Measurements from ENCODE around the gene SLC6A19. TPM values are rescaled to one million over a fixed set of nuclear protein-coding genes. Genes with fewer than 3 reads are reported as not detected.

The SLC6A19 gene
- total RNA-seq, 1 donor from 2014 or later = not detected

DNA sequence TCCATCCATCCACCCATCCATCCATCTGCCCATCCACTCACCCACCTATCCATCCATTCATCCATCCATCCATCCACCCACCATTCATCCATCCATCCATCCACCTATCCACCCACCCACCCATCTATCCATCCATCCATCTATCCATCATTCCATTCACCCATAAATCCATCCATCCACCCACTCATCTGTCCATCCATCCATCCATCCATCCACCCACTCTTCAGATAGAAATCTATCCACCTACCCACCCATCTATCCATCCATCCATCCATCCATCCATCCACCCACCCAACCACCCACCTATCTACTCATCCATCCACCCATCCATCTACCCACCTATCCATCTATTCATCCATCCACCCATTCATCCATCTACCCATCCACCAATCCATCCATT, 35.0 kb upstream of the SLC6A19 start:
- no peak overlapping the region for H3K27ac Mint-ChIP-seq
- H3K27ac ChIP-seq = no peak overlapping the region
- TF ChIP-seq, protein P1, sequence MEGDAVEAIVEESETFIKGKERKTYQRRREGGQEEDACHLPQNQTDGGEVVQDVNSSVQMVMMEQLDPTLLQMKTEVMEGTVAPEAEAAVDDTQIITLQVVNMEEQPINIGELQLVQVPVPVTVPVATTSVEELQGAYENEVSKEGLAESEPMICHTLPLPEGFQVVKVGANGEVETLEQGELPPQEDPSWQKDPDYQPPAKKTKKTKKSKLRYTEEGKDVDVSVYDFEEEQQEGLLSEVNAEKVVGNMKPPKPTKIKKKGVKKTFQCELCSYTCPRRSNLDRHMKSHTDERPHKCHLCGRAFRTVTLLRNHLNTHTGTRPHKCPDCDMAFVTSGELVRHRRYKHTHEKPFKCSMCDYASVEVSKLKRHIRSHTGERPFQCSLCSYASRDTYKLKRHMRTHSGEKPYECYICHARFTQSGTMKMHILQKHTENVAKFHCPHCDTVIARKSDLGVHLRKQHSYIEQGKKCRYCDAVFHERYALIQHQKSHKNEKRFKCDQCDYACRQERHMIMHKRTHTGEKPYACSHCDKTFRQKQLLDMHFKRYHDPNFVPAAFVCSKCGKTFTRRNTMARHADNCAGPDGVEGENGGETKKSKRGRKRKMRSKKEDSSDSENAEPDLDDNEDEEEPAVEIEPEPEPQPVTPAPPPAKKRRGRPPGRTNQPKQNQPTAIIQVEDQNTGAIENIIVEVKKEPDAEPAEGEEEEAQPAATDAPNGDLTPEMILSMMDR (IDR thresholded peaks at IDR 0.05) = no peak
- TF ChIP-seq EZH2 (IDR thresholded peaks at IDR 0.05) (no peak), EZH2phosphoT487 (IDR thresholded peaks at IDR 0.05) (no peak)

GRCh38 chr5:1167361-1167727, 34.1 kb upstream of the SLC6A19 start:
- H2AFZ ChIP-seq (replicated peaks) = no peak overlapping the region

More for the DNA sequence above, 35.0 kb upstream of the SLC6A19 start:
- no peak overlapping the region for H2AFZ ChIP-seq (replicated peaks)
- no peaks in the 10 kb centered on the region for H3K9me3 ChIP-seq (ENCODE audit: low read depth)
- no peaks in the 10 kb centered on the region for H3K36me3 ChIP-seq
- H4K20me1 ChIP-seq (ENCODE audit: low read depth) = no peaks in the 10 kb centered on the region
- DNase-seq (ENCODE audit: low spot score) = no peak
- no peak overlapping the region for H3K9ac ChIP-seq
- no peaks in the 10 kb centered on the region for H3F3A ChIP-seq (ENCODE audit: low read depth)
- H3K79me2 ChIP-seq (ENCODE audit: low read depth) = no peaks in the 10 kb centered on the region
- H3K4me2 ChIP-seq = no peak overlapping the region
- H3K4me1 Mint-ChIP-seq = peaks cover 21% of the 10 kb centered on the region
- H3K4me3 Mint-ChIP-seq = peak overlapping the region; percentile 47
- H3K27me3 Mint-ChIP-seq (ENCODE audit: insufficient read depth, low read depth) = peaks cover 16% of the 10 kb centered on the region
- H3K9me3 Mint-ChIP-seq = no peaks in the 10 kb centered on the region
- H3K27me3 ChIP-seq = peaks cover 3% of the 10 kb centered on the region
- H3K36me3 Mint-ChIP-seq = no peaks in the 10 kb centered on the region
- peaks cover 3% of the 10 kb centered on the region for H3K4me1 ChIP-seq
- no peak overlapping the region for H3K4me3 ChIP-seq

DNA sequence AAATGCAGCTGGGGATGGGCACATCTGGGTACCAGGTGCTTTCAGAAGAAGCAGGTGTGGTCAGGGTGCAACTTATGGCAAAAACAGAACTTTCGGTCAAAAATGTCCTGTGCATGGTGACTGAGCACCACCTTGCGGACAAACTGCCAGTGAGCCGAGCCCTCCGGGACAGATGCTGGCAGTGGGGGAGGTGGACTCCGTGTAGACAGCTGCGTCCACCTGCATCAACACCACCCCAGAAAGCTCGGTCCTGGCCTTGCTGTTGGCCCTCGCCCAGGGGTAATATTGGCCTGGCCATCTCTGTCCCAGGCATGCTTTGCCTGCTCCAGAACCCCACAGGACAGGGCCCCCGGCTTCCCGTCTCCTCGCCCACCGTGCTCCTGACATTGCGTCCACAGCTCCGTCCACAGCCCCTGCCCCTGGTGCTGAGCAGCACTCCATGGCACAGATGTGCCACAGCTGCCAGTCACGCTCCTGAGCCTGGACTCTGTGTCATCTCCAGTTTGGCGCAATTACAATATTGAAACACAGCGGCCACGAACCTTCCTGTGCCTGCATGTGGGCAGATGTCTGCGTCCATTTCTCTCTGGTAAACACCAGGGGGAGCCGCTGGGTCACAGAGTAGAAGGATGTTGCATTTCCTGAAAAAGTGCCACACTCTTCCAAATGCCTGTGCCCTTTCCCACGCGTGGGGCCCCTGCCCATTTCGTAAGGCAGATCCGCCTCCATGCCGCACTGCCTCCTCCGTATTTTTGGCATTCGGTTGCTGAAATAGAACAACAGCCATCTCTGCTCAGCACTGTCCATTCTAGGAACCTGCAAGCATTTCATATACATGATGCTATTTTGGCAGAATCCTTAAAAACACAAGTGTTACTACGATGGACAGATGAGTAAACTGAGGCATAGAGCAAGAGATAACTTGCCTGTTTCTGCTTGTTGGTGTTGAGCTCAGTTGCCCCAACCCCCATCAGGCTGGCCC, 33.4 kb upstream of the SLC6A19 start:
- H2AFZ ChIP-seq (replicated peaks) = peak overlapping the region; percentile 48
- H4K20me1 ChIP-seq (ENCODE audit: low read depth) = no peaks in the 10 kb centered on the region
- H3K27ac ChIP-seq = no peak overlapping the region
- no peaks in the 10 kb centered on the region for H3K9me3 ChIP-seq (ENCODE audit: low read depth)
- H3K27ac Mint-ChIP-seq = no peak overlapping the region
- TF ChIP-seq EZH2phosphoT487 (IDR thresholded peaks at IDR 0.05) = no peak
- TF ChIP-seq, protein P1 (IDR thresholded peaks at IDR 0.05) = peak; percentile 62
- H3K4me3 ChIP-seq = peak overlapping the region; percentile 41
- no peaks in the 10 kb centered on the region for H3K36me3 ChIP-seq
- no peaks in the 10 kb centered on the region for H3F3A ChIP-seq (ENCODE audit: low read depth)
- H3K4me1 Mint-ChIP-seq = peaks cover 16% of the 10 kb centered on the region
- H3K4me1 ChIP-seq = peaks cover 3% of the 10 kb centered on the region
- H3K27me3 ChIP-seq = peaks cover 3% of the 10 kb centered on the region
- H3K4me3 Mint-ChIP-seq = peak overlapping the region; percentile 88
- peaks cover under 1% of the 10 kb centered on the region for H3K9me3 Mint-ChIP-seq
- peaks cover 16% of the 10 kb centered on the region for H3K27me3 Mint-ChIP-seq (ENCODE audit: insufficient read depth, low read depth)
- H3K4me2 ChIP-seq = peak overlapping the region; percentile 81
- peak; percentile 82 for DNase-seq (ENCODE audit: low spot score)
- H3K79me2 ChIP-seq (ENCODE audit: low read depth) = no peaks in the 10 kb centered on the region
- no peaks in the 10 kb centered on the region for H3K36me3 Mint-ChIP-seq
- no peak overlapping the region for H3K9ac ChIP-seq

More at GRCh38 chr5:1167361-1167727, 34.1 kb upstream of the SLC6A19 start:
- H3K9me3 Mint-ChIP-seq = no peaks in the 10 kb centered on the region
- Histone ChIP-seq H3K4me2 (no peak overlapping the region), H3K9me3 (ENCODE audit: low read depth) (no peaks in the 10 kb centered on the region), H3K36me3 (no peaks in the 10 kb centered on the region), H3K79me2 (ENCODE audit: low read depth) (no peaks in the 10 kb centered on the region), H3K27me3 (peaks cover 3% of the 10 kb centered on the region), H3K27ac (no peak overlapping the region), H3K4me3 (no peak overlapping the region), H3F3A (ENCODE audit: low read depth) (no peaks in the 10 kb centered on the region), H3K9ac (no peak overlapping the region), H3K4me1 (peaks cover 3% of the 10 kb centered on the region), H4K20me1 (ENCODE audit: low read depth) (no peaks in the 10 kb centered on the region)
- TF ChIP-seq, protein P1 (IDR thresholded peaks at IDR 0.05) = no peak
- TF ChIP-seq EZH2phosphoT487 (IDR thresholded peaks at IDR 0.05) (no peak), EZH2 (IDR thresholded peaks at IDR 0.05) (no peak)
- H3K4me3 Mint-ChIP-seq = no peak overlapping the region
- peaks cover 16% of the 10 kb centered on the region for H3K27me3 Mint-ChIP-seq (ENCODE audit: insufficient read depth, low read depth)
- H3K4me1 Mint-ChIP-seq = peaks cover 19% of the 10 kb centered on the region
- no peaks in the 10 kb centered on the region for H3K36me3 Mint-ChIP-seq
- no peak for DNase-seq (ENCODE audit: low spot score)
- no peak overlapping the region for H3K27ac Mint-ChIP-seq

All from neural progenitor cell (in vitro differentiated cells).